Endothelial cell (in vitro differentiated cells): ENCODE data around the gene HDLBP. TPM values are rescaled to one million over a fixed set of nuclear protein-coding genes. Genes with fewer than 3 reads are reported as not detected.

ENCODE experiments used
- DNase-seq: peaks from one replicate; pipeline ENCODE4 v3.0.0; 2021; ENCODE audit warnings: low spot score
- H3K27ac Mint-ChIP-seq: one replicate; pipeline ENCODE4 v1.8.0; 2021; ENCODE audit warnings: mixed read lengths, inconsistent platforms; ENCODE audit not compliant: unreplicated experiment
- H3K27me3 Mint-ChIP-seq: one replicate; pipeline ENCODE4 v1.8.0; 2021; ENCODE audit warnings: mild to moderate bottlenecking, moderate library complexity, mixed read lengths, inconsistent platforms; ENCODE audit not compliant: unreplicated experiment
- H3K36me3 Mint-ChIP-seq: one replicate; pipeline ENCODE4 v1.8.0; 2021; ENCODE audit warnings: mild to moderate bottlenecking, low read depth, mixed read lengths, inconsistent platforms; ENCODE audit not compliant: unreplicated experiment
- H3K4me1 Mint-ChIP-seq: one replicate; pipeline ENCODE4 v1.8.0; 2021; ENCODE audit warnings: mild to moderate bottlenecking, mixed read lengths, inconsistent platforms; ENCODE audit not compliant: unreplicated experiment
- H3K4me3 Mint-ChIP-seq: one replicate; pipeline ENCODE4 v1.8.0; 2021; ENCODE audit warnings: mild to moderate bottlenecking, mixed read lengths, inconsistent platforms; ENCODE audit not compliant: unreplicated experiment
- H3K9me3 Mint-ChIP-seq: one replicate; pipeline ENCODE4 v1.8.0; 2021; ENCODE audit warnings: mixed read lengths, inconsistent platforms; ENCODE audit not compliant: unreplicated experiment
- CTCF ChIP-seq: fragments of 200-600 bp; sonication (generic); IDR thresholded peaks from one replicate; pipeline ENCODE4 v1.5.0; 2021; ENCODE audit warnings: antibody characterized with exemption; ENCODE audit not compliant: unreplicated experiment
- total RNA-seq: library from RNA; stranded (reverse); fragmentation: NEBNext Ultra II Directional; extraction: Animal tissue kit (Norgen Biotek cat#: 25700); gene quantifications from one replicate; pipeline ENCODE4 v1.2.1, GENCODE V29; 2021; ENCODE audit not compliant: unreplicated experiment

HDLBP gene
- total RNA-seq, 1 donor from 2014 or later, result 364 TPM

DNA sequence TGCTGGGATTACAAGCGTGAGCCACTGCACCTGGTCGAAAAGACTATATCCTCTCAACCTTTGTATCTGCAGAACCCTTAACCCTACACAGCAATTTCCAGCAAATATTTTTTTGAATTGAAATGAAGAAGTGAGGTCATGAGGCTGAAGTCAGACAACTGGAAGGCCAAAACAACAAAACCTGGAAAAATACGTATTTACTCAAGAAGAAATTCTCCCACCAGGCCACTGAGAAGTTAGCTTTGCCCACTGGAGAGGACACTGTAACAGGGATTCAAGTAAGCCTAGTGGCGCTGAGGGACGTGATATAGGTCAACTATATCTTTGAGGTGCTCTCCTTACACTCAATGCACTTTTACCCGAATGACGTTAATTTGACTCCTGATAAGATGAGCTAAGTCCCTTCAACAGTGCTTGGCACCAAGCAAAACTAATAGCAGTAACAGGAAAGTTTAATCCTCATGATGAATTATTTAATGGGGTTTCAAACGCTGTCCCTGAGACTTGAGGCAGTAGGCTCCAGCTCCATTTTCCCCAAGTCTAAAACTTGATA is 1.9 kb downstream of the HDLBP start:
- TF ChIP-seq CTCF, result no peak
- H3K27ac Mint-ChIP-seq, result peak overlapping the region; percentile 96
- no peak for DNase-seq
- H3K27me3 Mint-ChIP-seq, result peaks cover 13% of the 10 kb centered on the region
- peaks cover 54% of the 10 kb centered on the region for H3K4me1 Mint-ChIP-seq
- peaks cover 6% of the 10 kb centered on the region for H3K36me3 Mint-ChIP-seq
- H3K9me3 Mint-ChIP-seq, result no peaks in the 10 kb centered on the region
- peak overlapping the region; percentile 93 for H3K4me3 Mint-ChIP-seq

DNA sequence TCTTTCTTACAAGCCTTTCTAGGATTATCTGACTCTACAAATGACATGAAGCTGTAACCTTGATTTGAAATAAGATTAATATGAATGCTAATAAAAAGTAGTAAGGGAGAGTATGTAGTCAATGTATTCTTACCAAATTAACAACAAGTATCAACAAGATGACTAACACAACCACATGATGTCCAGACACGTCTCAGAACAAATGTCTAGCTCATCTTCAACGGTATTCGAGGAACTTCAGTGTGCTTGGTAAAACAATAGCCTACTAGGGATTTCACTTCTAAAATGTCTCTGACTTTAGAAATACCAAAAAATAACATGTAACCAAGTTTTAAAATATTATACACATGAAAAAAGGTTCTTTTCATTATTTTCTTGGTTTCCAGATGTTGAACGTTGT is 3.4 kb downstream of the HDLBP start:
- no peak for DNase-seq
- Mint-ChIP-seq H3K4me3 (no peak overlapping the region), H3K4me1 (peaks cover 40% of the 10 kb centered on the region), H3K27me3 (peaks cover 13% of the 10 kb centered on the region), H3K36me3 (peaks cover 5% of the 10 kb centered on the region), H3K9me3 (no peaks in the 10 kb centered on the region), H3K27ac (peak overlapping the region; percentile 46)
- no peak for TF ChIP-seq CTCF

- DNase-seq, result no peak
- H3K4me1 Mint-ChIP-seq, result peaks cover 34% of the 10 kb centered on the region
- H3K27ac Mint-ChIP-seq, result no peak overlapping the region
- no peaks in the 10 kb centered on the region for H3K9me3 Mint-ChIP-seq
- peaks cover 9% of the 10 kb centered on the region for H3K27me3 Mint-ChIP-seq
- no peak for TF ChIP-seq CTCF
- no peaks in the 10 kb centered on the region for H3K36me3 Mint-ChIP-seq
- H3K4me3 Mint-ChIP-seq, result no peak overlapping the region
Measured at GRCh38 chr2:241310917-241311566, 4.4 kb downstream of the HDLBP start.

DNA sequence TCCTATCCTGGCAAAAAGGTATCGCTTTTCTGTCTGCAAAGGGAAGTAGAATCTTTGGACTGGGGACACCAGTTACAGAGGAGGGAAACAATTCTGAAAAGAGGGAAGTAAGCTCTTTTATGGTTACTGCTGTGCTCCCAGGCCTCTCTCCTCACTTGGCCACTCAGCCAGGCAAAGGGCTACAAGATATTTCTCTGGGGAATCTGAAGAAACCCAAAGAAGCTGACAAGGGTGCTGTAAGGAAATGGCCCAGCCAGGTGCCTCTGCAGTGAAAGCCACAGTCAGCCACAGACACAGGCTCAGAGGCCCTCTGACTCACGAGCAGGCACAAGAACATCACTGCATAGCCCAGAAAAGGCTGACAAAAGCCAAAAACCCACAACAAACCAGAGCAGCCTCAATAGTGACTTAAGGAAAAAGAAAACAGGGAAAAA is 5.8 kb downstream of the HDLBP start:
- Mint-ChIP-seq H3K36me3 (no peaks in the 10 kb centered on the region), H3K27me3 (peaks cover 9% of the 10 kb centered on the region), H3K9me3 (no peaks in the 10 kb centered on the region), H3K4me1 (peaks cover 31% of the 10 kb centered on the region), H3K27ac (peak overlapping the region; percentile 45), H3K4me3 (no peak overlapping the region)
- DNase-seq, result no peak
- no peak for TF ChIP-seq CTCF

DNA sequence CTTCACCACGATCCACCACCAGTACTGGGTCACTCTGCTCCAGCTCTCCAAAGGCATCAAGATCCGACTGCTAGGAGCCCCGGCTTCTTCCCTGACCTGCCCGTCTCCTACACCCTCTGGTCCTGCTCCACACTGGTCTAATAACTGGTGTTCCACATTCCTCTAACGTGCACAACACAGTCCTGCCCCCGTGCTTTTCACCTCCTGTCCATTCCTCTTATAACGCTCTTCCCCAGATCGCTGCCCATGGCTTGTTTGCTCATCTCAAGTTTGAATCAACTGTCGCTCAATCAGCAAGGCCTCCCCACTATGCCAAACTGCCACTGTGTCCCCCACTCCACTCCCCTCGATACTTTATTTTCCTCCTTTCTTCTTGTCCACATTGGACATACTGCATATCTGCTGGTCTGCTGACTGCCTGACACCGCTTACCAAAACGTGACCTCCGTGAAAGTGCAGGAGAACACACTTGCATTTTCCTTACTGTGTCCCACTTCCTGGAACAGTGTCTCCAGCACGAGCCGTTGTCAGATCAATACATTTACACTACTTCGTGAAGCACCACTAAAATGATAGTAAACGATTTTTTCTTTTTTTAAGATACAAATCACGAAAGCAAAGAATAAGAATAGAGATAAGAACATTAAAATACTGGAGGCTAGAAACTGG is 6.5 kb downstream of the HDLBP start:
- H3K4me3 Mint-ChIP-seq, result peak overlapping the region; percentile 10
- DNase-seq, result no peak
- H3K9me3 Mint-ChIP-seq, result no peaks in the 10 kb centered on the region
- H3K4me1 Mint-ChIP-seq, result peaks cover 30% of the 10 kb centered on the region
- no peak for TF ChIP-seq CTCF
- peaks cover 5% of the 10 kb centered on the region for H3K27me3 Mint-ChIP-seq
- no peak overlapping the region for H3K27ac Mint-ChIP-seq
- no peaks in the 10 kb centered on the region for H3K36me3 Mint-ChIP-seq
